ENCODE measurements around the gene UMAD1.

Gene UMAD1

DNA sequence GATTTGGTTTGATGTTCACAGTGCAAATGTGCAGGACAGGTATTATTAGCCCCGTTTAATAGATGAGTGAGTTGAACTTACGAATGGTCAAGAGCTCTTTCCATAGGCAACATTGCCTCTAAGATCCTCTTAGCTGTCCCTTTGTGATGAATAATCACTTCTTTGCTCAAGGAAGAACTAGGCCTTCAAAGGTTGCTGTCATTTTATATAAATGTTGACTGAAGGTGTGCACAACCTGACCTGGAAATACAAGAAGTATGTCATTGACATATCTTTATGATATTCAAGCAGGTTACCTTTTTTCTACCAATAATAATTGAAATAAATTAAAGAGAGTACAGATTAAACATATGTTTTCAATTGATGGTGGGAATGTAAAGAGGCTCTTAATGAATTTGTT, 279.5 kb downstream of the UMAD1 start:
- DNase-seq, result no peak

DNA sequence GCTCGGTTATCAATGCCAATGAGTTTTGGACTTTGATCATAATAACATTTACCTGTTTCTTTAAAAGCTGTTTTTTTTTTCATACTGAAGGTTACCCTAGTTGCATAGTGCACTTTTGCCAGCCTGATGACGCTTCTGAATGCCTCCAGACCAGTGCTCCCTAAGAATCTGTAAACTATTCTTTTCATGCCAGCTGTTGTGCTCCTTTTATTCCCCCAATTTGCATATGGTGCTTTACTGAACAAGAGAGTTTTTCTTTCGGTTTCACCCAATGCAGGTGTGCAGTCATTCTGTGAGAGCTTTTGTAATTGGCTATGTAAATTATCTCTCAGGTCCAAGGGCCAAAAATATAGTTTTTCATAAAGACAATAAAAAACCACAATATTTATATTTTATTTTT, 279.9 kb downstream of the UMAD1 start:
- peak in 1 of 58 donors; percentile 6 for DNase-seq

DNA sequence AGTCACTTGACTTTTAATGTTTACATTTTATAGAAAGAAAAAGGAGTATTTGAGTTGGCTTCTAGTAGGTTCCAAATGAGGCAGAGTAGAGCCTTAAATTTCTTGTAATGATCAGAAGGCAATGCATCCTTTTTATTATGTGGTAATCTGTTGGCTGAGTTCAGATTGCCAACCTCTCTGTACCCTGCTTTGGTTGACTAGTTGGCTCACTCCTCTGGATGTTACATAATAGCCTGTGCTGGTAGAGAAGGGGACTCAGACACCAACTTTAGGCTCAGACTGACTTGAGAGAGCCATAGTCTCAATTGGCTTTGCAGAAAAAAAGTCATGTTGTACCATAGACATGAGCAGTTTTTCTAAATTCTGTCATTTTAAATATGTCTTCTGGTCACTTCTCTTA, 281.3 kb downstream of the UMAD1 start:
- DNase-seq, result peak in 1 of 58 donors; percentile 5

DNA sequence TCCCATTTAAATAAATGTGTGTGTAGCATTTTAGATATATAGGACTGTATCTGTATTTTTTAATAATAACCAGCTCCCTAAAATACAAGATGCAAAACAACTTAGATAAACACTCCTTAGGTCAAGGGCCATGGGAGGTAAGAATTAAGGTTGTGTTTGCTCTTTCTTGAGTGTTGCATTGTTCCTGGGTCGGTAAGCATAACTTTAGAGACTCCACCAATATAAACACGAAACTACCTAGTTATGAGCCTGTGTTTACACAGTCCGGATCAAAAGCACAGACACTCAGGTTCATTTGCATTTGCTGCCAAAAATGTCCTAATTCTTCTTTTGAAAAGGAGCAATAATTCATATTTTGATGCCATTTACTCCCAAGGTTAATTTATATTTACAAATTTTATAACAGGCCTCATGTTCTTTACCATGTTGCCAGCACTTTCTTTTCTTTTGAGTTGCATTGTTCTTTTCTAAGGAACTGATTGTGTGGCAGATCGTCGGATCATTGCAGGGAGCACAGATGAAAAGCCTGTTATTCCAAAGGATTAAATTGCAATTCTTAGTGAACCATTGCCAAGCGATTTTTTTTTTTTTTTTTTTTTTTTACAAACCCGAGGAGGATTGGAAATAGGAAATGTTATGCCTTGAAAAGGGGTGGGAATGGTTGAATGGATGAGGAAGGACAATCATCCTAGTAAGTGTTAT, 282.3 kb downstream of the UMAD1 start:
- no peak for DNase-seq

DNA sequence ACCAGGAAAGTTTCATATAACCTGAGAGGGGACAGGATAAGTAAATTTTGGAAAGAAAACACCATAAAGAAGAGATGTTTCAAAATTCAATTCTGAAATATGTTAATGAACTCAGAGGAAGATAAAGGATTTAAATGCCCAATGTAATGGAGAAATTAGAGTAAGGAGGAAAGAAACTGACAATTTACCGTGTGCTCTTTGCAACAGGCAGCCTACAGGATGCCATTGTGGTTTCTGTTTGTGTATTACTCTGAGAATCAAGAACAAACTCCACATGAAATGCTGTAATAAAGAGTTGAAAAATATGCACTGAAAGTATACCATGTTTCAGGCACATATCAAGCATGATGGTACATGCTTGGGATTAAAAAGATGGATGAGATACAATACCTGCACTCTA, 283.3 kb downstream of the UMAD1 start:
- no peak for DNase-seq

DNA sequence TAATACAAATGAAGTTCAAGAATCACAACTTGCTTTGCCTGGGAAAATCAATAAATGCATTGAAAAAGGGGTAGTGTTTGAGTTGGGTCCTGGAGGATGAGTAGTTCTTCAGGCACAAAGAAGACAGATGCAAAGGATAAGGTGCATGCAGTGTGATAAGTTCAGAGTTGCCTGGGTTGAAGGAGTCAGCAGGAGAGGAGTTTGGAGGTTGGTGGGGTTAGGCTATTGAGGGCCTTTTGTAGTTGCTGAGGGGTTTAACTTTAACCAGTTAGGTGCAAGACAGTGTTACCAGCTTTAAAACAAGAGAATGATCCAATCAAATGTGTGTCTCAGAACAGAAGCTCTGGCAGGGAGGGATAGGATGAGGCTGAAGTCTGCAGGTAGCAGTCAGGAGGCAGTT, 283.8 kb downstream of the UMAD1 start:
- DNase-seq, result no peak
